Ramos (cell line): Measurements from ENCODE around the gene TBX2.
"Not testable (repeated sequence)": the region's sequence is repeated elsewhere in the genome, so short reads cannot be mapped to it uniquely, and the experiment has no call there.

Experiments used
- in situ Hi-C: fragments of 300-500 bp; cut with MboI; formaldehyde crosslinking; loops from one replicate; pipeline ENCODE4 v1.14.3; 2022; ENCODE audit warnings: low sequenced_read_pairs; ENCODE audit not compliant: unreplicated experiment

The TBX2 gene

GRCh38 chr17:61443475-61443882, 43.8 kb downstream of the TBX2 start:
- in situ Hi-C loops = no loop called here

- in situ Hi-C loops = no loop called here
Observed at GRCh38 chr17:61444075-61444474, 44.4 kb downstream of the TBX2 start.

GRCh38 chr17:61444831-61445230, 45.2 kb downstream of the TBX2 start:
- in situ Hi-C loops = no loop called here

GRCh38 chr17:61447358-61447757, 47.7 kb downstream of the TBX2 start:
- in situ Hi-C loops = no loop called here

- in situ Hi-C loops = no loop called here
Observed at GRCh38 chr17:61448042-61448441, 48.4 kb downstream of the TBX2 start.

- in situ Hi-C loops = not testable (repeated sequence)
Observed at GRCh38 chr17:61449140-61449539, 49.5 kb downstream of the TBX2 start.

- in situ Hi-C loops = no loop called here
Observed at GRCh38 chr17:61449707-61450640, 50.3 kb downstream of the TBX2 start.

GRCh38 chr17:61450641-61451537, 51.2 kb downstream of the TBX2 start:
- in situ Hi-C loops = no loop called here

GRCh38 chr17:61451538-61452300, 52.1 kb downstream of the TBX2 start:
- in situ Hi-C loops = no loop called here

DNA sequence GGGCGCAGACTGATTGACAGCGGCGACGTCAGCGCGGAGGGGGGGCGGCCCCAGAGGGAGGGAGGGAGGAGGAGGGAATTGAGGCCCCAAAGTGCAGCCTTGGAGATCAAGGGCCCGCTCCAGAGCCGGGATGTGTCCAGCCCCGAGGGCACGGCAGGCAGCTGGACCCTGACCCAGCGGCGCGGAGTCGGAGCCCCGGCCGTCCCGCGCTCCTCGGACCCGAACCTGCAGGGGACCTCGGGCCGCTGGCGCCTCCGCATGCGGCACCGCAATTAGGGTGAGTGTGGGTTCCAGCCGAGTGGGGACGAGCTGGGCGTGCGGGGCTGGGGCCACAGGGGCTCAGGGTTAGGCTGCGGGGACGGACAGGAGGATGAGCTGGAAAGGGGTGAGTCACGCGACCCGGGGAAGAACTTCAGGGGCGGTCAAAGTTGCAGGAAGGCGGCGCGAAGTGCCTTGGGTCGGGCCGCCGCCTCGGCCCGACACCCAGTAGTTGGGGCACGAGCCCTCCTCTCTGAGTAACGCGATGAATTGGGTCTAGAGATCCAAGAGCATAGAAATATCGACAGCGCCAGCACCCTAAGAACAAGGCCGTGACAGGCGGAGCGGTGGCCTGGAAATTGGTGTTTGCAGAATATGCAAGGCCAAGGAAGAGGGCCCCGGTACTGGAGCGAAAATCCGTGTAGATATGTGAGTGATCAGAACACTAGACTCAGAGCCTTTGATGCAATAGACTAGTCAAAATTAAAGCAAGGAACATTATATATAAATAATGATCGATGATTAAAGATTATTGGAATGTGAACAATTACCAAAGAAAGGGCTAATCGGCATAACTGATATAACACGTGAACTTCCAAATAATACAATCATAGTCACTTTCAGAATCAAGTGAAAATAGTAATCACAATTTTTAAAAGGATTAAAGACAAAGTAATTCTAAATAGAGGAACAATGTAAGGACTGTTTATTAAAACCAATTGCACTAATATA, 53.0 kb downstream of the TBX2 start, which contains the start of gene TBX4:
Gene TBX4, plus strand, starts transcription at position 122 of the 990 bp plus-strand sequence. CDS start 4,069 bp downstream, outside the sequence.
- in situ Hi-C loops = no loop called here

GRCh38 chr17:61453566-61454380, 54.1 kb downstream of the TBX2 start:
- in situ Hi-C loops = no loop called here

- in situ Hi-C loops = no loop called here
Observed at GRCh38 chr17:61454381-61455323, 55.0 kb downstream of the TBX2 start.

DNA sequence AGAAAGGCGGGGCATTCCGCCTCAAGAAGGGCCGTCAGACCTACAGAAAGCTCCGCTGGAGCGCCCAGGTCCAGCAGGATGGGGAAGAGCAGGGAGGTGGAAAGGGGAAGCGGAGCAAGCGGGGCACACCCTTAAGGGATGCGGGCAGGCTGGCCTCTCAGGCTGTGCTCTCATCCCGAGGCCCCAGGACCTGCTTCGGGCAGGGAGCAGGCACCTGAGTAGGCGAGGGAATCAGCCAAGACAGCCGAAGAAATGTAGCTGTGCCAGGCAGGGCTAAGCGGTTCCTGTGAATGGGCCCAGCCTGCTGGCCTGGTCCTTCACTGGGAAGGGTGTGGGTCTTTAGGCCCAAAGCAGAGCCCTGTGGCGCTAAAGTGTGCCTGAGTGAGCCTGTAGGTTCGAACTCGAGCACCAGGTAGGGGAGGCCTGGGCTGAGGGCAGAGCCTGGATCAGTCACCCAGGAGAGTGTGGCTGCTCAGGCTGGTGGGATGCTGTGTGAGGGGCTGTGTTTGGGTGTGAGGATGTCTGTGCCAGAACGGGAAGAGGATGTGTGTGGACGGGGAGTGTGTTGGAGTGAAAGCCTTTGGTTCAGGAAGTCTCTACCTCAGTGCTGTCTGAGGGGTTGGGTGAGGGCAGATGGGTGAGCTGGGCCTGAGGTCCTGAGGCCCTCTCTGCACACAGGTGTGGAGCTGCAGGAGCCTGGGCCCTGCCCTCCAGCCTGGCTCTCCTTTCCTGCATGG, 55.8 kb downstream of the TBX2 start:
- in situ Hi-C loops = no loop called here

DNA sequence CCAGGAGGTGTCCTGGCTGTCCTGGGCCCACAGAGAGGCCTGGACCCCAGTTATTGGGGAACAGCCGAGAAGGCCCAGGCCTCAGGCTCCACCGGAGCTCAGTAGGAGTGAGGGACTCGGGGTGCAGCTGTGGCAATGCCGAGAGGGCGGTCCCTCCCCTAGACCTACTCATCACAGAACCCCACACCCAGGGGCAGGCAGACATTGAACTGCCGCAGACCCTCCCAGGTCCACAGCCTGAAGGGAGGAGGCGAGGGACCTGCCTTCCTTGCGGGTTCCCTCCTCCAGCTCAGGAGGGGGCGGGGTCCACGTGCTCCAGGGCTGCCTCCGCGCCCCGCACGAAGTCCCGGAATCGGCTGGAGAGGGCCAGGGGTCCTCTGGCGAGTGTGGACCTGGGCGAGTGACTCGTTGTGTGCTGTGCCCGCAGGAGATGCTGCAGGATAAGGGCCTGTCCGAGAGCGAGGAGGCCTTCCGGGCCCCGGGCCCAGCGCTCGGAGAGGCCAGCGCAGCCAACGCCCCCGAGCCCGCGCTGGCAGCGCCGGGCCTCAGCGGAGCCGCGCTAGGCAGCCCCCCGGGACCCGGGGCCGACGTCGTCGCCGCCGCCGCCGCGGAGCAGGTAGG, 56.5 kb downstream of the TBX2 start:
- in situ Hi-C loops = no loop called here

DNA sequence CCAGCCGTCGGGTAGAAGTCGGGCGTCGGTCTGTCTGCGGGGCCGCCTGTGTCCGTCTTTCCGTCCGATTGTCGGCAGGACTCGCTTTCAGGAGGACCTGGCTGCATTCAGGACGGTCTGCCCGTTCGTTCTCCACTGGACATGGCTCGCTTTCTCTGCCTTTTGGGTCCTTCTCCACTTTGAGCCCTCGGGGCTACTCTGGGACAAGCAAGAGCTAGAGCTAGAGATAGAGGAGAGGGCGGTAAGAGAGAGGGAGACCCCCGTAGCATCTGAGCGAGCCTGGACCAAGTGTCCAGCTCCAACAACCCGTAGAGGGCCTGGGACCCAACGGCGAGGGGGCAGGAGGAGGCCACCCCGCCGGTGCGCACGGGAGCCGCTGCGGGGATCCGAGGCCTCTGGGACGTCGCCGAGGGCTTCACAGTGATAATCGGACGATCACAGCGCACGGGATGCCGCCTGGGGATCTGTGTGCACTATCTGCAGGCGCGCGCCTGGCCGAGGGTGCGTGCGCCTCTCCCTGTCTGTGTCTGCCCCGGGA, 57.1 kb downstream of the TBX2 start:
- in situ Hi-C loops = no loop called here
